ENCODE measurements around the gene REG4.
A peak's percentile ranks its signal among the peaks of the same experiment; 100 is the strongest.
"Not testable (repeated sequence)": the region's sequence is repeated elsewhere in the genome, so short reads cannot be mapped to it uniquely, and the experiment has no call there.

Gene REG4

GRCh38 chr1:119811387-119811786 lies at the start of gene REG4:
Gene REG4, minus strand, starts transcription at chr1:119811460. Its CDS starts 2,691 bp downstream, at chr1:119808769.
- no peak for DNase-seq

- DNase-seq, result no peak
These were observed 48.4 kb upstream of the REG4 start for GRCh38 chr1:119859647-119860046.

- DNase-seq, result not testable (repeated sequence)
These were observed 47.4 kb upstream of the REG4 start for GRCh38 chr1:119858556-119859214.

GRCh38 chr1:119858126-119858525 lies 46.9 kb upstream of the REG4 start:
- DNase-seq, result no peak

GRCh38 chr1:119853155-119853554 lies 41.9 kb upstream of the REG4 start:
- DNase-seq, result no peak

- not testable (repeated sequence) for DNase-seq
These were observed 32.9 kb upstream of the REG4 start for GRCh38 chr1:119844206-119844605.

- no peak for DNase-seq
These were observed 30.0 kb upstream of the REG4 start for GRCh38 chr1:119841306-119841705.

GRCh38 chr1:119840745-119841144 lies 29.5 kb upstream of the REG4 start:
- no peak for DNase-seq

- DNase-seq, result no peak
These were observed 27.0 kb upstream of the REG4 start for GRCh38 chr1:119838236-119838635.

GRCh38 chr1:119834990-119835389 lies 23.7 kb upstream of the REG4 start:
- DNase-seq, result no peak

- DNase-seq, result no peak
These were observed 19.8 kb upstream of the REG4 start for GRCh38 chr1:119831027-119831426.

GRCh38 chr1:119829625-119830024 lies 18.4 kb upstream of the REG4 start:
- DNase-seq, result no peak

- DNase-seq, result not testable (repeated sequence)
These were observed 17.7 kb upstream of the REG4 start for GRCh38 chr1:119829006-119829405.

- DNase-seq, result no peak
These were observed 17.0 kb upstream of the REG4 start for GRCh38 chr1:119828266-119828665.

GRCh38 chr1:119827010-119827409 lies 15.8 kb upstream of the REG4 start:
- DNase-seq, result no peak

- DNase-seq, result no peak
These were observed 11.1 kb upstream of the REG4 start for GRCh38 chr1:119822406-119822805.

- DNase-seq, result no peak
These were observed 6.9 kb upstream of the REG4 start for GRCh38 chr1:119818181-119818580.

- DNase-seq, result no peak
These were observed 5.1 kb upstream of the REG4 start for GRCh38 chr1:119816407-119816806.

- no peak for DNase-seq
These were observed 4.7 kb upstream of the REG4 start for GRCh38 chr1:119815928-119816327.

- no peak for DNase-seq
These were observed 4.1 kb upstream of the REG4 start for GRCh38 chr1:119815361-119815760.

GRCh38 chr1:119814288-119814687 lies 3.0 kb upstream of the REG4 start:
- DNase-seq, result no peak

GRCh38 chr1:119811985-119812557 lies 811 bp upstream of the REG4 start:
- DNase-seq, result no peak

- peak; percentile 61 for DNase-seq
These were observed 2.2 kb downstream of the REG4 start for GRCh38 chr1:119808972-119809550.

- no peak for DNase-seq
These were observed 2.8 kb downstream of the REG4 start for GRCh38 chr1:119808491-119808890.

GRCh38 chr1:119806489-119806888 lies 4.8 kb downstream of the REG4 start:
- DNase-seq, result no peak
